Renal cortical epithelial cell (primary cell): ENCODE results near the gene MPZL3. TPM values are rescaled to one million over a fixed set of nuclear protein-coding genes. Genes with fewer than 3 reads are reported as not detected.
A peak's percentile ranks its signal among the peaks of the same experiment; 100 is the strongest.
"Not testable (repeated sequence)": the region's sequence is repeated elsewhere in the genome, so short reads cannot be mapped to it uniquely, and the experiment has no call there.

Source experiments
- DNase-seq: peaks from one replicate; pipeline ENCODE4 v3.0.0-alpha.2; 2011; ENCODE audit warnings: low read depth
- total RNA-seq: library from RNA; depleted of rRNA; stranded (reverse); fragments of >200 nt; gene quantifications from 2 replicates; pipeline ENCODE4 v1.2.3, GENCODE V29; 2014

MPZL3 gene
- total RNA-seq, 1 donor from 2014 or later: 15.8 TPM

- no peak for DNase-seq
Observed at GRCh38 chr11:118184784-118185579, 67.2 kb downstream of the MPZL3 start.

GRCh38 chr11:118183691-118184090 is 68.5 kb downstream of the MPZL3 start:
- DNase-seq: not testable (repeated sequence)

- peak; percentile 31 for DNase-seq
Observed at GRCh38 chr11:118180300-118180703, 71.9 kb downstream of the MPZL3 start.

GRCh38 chr11:118176778-118177134 is 75.4 kb downstream of the MPZL3 start:
- no peak for DNase-seq

Other genes starting within 250 kb of the MPZL3 start
- 2.4 and 29.2 TPM in 2 replicates for gene TMPRSS4, start 175.3 kb downstream of the MPZL3 start, total RNA-seq
- not detected in 2 replicates for gene SMIM35, start 165.4 kb downstream of the MPZL3 start, total RNA-seq
- gene SCN4B, start 99.5 kb downstream of the MPZL3 start, total RNA-seq: 0.15 and 0.35 TPM in 2 replicates
- gene SCN2B, start 75.7 kb downstream of the MPZL3 start, total RNA-seq: 0.35 and 1.2 TPM in 2 replicates
- gene JAML, start 27.4 kb downstream of the MPZL3 start, total RNA-seq: not detected in 2 replicates
- gene MPZL2, start 11.9 kb upstream of the MPZL3 start, total RNA-seq: 28.6 and 53.3 TPM in 2 replicates
- not detected in 2 replicates for gene CD3E, start 52.4 kb upstream of the MPZL3 start, total RNA-seq
- gene CD3D, start 90.3 kb upstream of the MPZL3 start, total RNA-seq: not detected in 2 replicates
- gene CD3G, start 92.0 kb upstream of the MPZL3 start, total RNA-seq: not detected in 2 replicates
- 34.0 and 42.2 TPM in 2 replicates for gene UBE4A, start 107.2 kb upstream of the MPZL3 start, total RNA-seq
- 43.4 and 56.4 TPM in 2 replicates for gene ATP5MG, start 149.2 kb upstream of the MPZL3 start, total RNA-seq
- 37.0 and 110 TPM in 2 replicates for gene KMT2A, start 184.1 kb upstream of the MPZL3 start, total RNA-seq